DND-41 (cell line): ENCODE data around the gene GSTM1.

Experiments used
- ATAC-seq: fragments of 200-7000 bp; cut with Tn5 transposase; 3 replicates; pipeline ENCODE4 v1.9.1; 2021; ENCODE audit warnings: low read depth; ENCODE audit not compliant: insufficient read depth
- DNase-seq: peaks from one replicate; pipeline ENCODE4 v3.0.0-alpha.2; 2020
- H2AFZ ChIP-seq: 2 replicates; pipeline ENCODE4 v1.6.0; 2012; ENCODE audit warnings: low read depth, low read length
- H3K27ac ChIP-seq: 2 replicates; pipeline ENCODE4 v1.5.1; 2012; ENCODE audit warnings: low read length, inconsistent platforms
- H3K27me3 ChIP-seq: fragments of 200-600 bp; sonication (generic); 2 replicates; pipeline ENCODE4 v1.6.0; 2012; ENCODE audit warnings: low read length, mild to moderate bottlenecking, inconsistent platforms; ENCODE audit not compliant: insufficient read depth, poor library complexity
- H3K36me3 ChIP-seq: 2 replicates; pipeline ENCODE4 v1.5.1; 2012; ENCODE audit warnings: low read length, inconsistent platforms; ENCODE audit not compliant: insufficient read depth
- H3K4me1 ChIP-seq: 2 replicates; pipeline ENCODE4 v1.5.1; 2012; ENCODE audit warnings: mild to moderate bottlenecking, low read length; ENCODE audit not compliant: insufficient read depth
- H3K4me2 ChIP-seq: 2 replicates; pipeline ENCODE4 v1.6.0; 2012; ENCODE audit warnings: mild to moderate bottlenecking, moderate library complexity, low read length, inconsistent platforms; ENCODE audit not compliant: insufficient read depth
- H3K4me3 ChIP-seq, 2 experiments: fragments of 200-600 bp in 1 of 2; shearing (Covaris generic) in 1 of 2; 2 replicates each; pipeline ENCODE4 v1.5.1; 2012 to 2016; ENCODE audit warnings: inconsistent platforms in 2 of 2, low read length in 2 of 2, mild to moderate bottlenecking in 2 of 2, low read depth in 1 of 2, moderate library complexity in 1 of 2
- H3K79me2 ChIP-seq: 2 replicates; pipeline ENCODE4 v1.6.0; 2012; ENCODE audit warnings: low read length, inconsistent platforms; ENCODE audit not compliant: insufficient read depth
- H3K9ac ChIP-seq: 2 replicates; pipeline ENCODE4 v1.6.0; 2012; ENCODE audit warnings: low read depth, mild to moderate bottlenecking, inconsistent platforms, low read length, moderate library complexity
- H3K9me3 ChIP-seq: 2 replicates; pipeline ENCODE4 v1.5.1; 2012; ENCODE audit warnings: low read length, moderate library complexity, mild to moderate bottlenecking, inconsistent platforms; ENCODE audit not compliant: insufficient read depth, severe bottlenecking
- H4K20me1 ChIP-seq: 2 replicates; pipeline ENCODE4 v1.6.0; 2012; ENCODE audit warnings: low read length; ENCODE audit not compliant: insufficient read depth
- CTCF ChIP-seq: IDR thresholded peaks from 2 replicates; pipeline ENCODE4 v1.5.1; 2012; ENCODE audit warnings: borderline replicate concordance, low read length, moderate library complexity, mild to moderate bottlenecking; ENCODE audit not compliant: poor library complexity, severe bottlenecking; ENCODE audit errors: extremely low read depth
- EZH2 ChIP-seq: IDR thresholded peaks from 3 replicates; pipeline ENCODE4 v1.6.1; 2012; ENCODE audit warnings: borderline replicate concordance, low read depth, mild to moderate bottlenecking, moderate library complexity, low read length, inconsistent platforms; ENCODE audit not compliant: severe bottlenecking

The GSTM1 gene

DNA sequence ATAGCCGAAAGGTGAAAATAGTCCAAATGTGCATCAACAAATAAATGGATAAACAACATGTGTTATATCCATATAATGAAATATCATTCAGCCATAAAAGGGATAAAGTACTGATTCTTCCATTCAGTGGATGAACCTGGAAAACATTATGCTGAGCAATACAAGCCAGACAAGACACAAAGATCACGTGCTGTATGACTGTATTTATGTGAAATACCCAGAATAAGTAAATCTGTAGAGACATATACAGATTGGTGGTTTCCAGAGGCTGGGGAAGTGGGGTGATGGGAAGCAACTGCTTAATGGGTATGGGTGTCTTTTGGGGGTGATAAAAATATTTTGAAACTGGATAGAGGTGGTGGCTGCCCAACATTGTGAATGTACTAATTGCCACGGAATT is 45.0 kb upstream of the GSTM1 start:
- H3K4me2 ChIP-seq, result no peak overlapping the region
- no peak for TF ChIP-seq EZH2
- TF ChIP-seq CTCF, result no peak
- H3K9me3 ChIP-seq, result no peaks in the 10 kb centered on the region
- H3K9ac ChIP-seq, result no peak overlapping the region
- H2AFZ ChIP-seq, result no peak overlapping the region
- H3K27ac ChIP-seq, result no peak overlapping the region
- DNase-seq (no peak), ATAC-seq (no peak)
- no peaks in the 10 kb centered on the region for H3K79me2 ChIP-seq
- no peaks in the 10 kb centered on the region for H3K27me3 ChIP-seq
- H3K4me3 ChIP-seq, result no peak overlapping the region
- no peaks in the 10 kb centered on the region for H3K36me3 ChIP-seq
- H4K20me1 ChIP-seq, result no peaks in the 10 kb centered on the region
- peaks cover 2% of the 10 kb centered on the region for H3K4me1 ChIP-seq

- Histone ChIP-seq H3K27me3 (no peaks in the 10 kb centered on the region), H2AFZ (peak overlapping the region; percentile 65; the same call in 1 of the 2 replicates), H3K4me1 (peaks cover 2% of the 10 kb centered on the region), H3K9ac (no peak overlapping the region), H4K20me1 (no peaks in the 10 kb centered on the region), H3K27ac (no peak overlapping the region), H3K4me3 (no peak overlapping the region), H3K9me3 (no peaks in the 10 kb centered on the region), H3K36me3 (no peaks in the 10 kb centered on the region), H3K4me2 (no peak overlapping the region), H3K79me2 (no peaks in the 10 kb centered on the region)
- DNase-seq, result peak; percentile 72
- TF ChIP-seq EZH2 (no peak), CTCF (peak; percentile 79)
- peak; percentile 82 for ATAC-seq
These were observed 44.0 kb upstream of the GSTM1 start for GRCh38 chr1:109643385-109644230.

DNA sequence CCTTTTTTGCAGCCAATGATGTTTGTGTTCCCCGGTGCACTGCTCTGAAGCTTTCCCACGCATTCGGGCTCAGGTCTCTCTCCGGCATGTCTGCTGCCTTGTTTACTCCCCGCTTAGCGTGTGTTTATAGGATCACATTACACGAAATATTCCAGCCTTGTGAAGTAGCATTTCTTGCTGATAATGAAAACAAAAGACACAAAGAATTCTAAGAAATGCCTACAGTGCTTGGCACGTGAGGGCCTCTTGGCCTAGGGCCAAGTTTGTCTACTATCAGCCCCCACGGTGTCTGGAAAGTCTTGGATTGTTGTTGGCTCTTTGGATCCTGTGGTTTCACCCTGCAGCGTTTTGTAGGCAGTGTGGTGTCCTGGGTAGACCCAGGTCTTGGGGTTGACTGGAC is 42.9 kb upstream of the GSTM1 start:
- H2AFZ ChIP-seq, result no peak overlapping the region
- no peaks in the 10 kb centered on the region for H3K79me2 ChIP-seq
- H3K4me1 ChIP-seq, result peaks cover 2% of the 10 kb centered on the region
- no peak for DNase-seq
- no peak overlapping the region for H3K4me3 ChIP-seq
- no peaks in the 10 kb centered on the region for H3K27me3 ChIP-seq
- H3K4me2 ChIP-seq, result no peak overlapping the region
- H3K9ac ChIP-seq, result no peak overlapping the region
- no peaks in the 10 kb centered on the region for H3K9me3 ChIP-seq
- TF ChIP-seq CTCF (no peak), EZH2 (no peak)
- H3K27ac ChIP-seq, result no peak overlapping the region
- H3K36me3 ChIP-seq, result no peaks in the 10 kb centered on the region
- no peaks in the 10 kb centered on the region for H4K20me1 ChIP-seq
- no peak for ATAC-seq
